ENCODE measurements around the gene UBL7.

- TF ChIP-seq CTCF (IDR thresholded peaks at IDR 0.05; ENCODE audit: insufficient read depth, low read length) = no peak
- no peak for TF ChIP-seq REST (IDR thresholded peaks at IDR 0.05; ENCODE audit: insufficient replicate concordance, low read depth)
- TF ChIP-seq POLR2AphosphoS5 (IDR thresholded peaks at IDR 0.05; ENCODE audit: low read depth) = no peak
These were observed 63.5 kb downstream of the UBL7 start for GRCh38 chr15:74397239-74398068.
